WI38 (cell line): ENCODE results near the gene ABRAXAS1.
A peak's percentile ranks its signal among the peaks of the same experiment; 100 is the strongest.
"Not testable (repeated sequence)": the region's sequence is repeated elsewhere in the genome, so short reads cannot be mapped to it uniquely, and the experiment has no call there.

Experiments
- H3K4me3 ChIP-seq: 2 replicates; pipeline ENCODE4 v1.5.1; 2011; ENCODE audit warnings: low read depth, mild to moderate bottlenecking, control low read depth, low read length
- CTCF ChIP-seq: IDR thresholded peaks from 2 replicates; pipeline ENCODE4 v1.5.1; 2012; ENCODE audit warnings: low read depth, mild to moderate bottlenecking, control low read depth, low read length

ABRAXAS1 gene

GRCh38 chr4:83484500-83485461 is at the start of gene ABRAXAS1:
Gene ABRAXAS1, minus strand, starts transcription at chr4:83485100. Its CDS starts 28 bp downstream, at chr4:83485072.
- TF ChIP-seq CTCF: no peak
- peak within 1 kb of the TSS; percentile 86 for H3K4me3 ChIP-seq

- H3K4me3 ChIP-seq: no peak overlapping the region
- TF ChIP-seq CTCF: no peak
Measured at GRCh38 chr4:83527671-83528070, 42.8 kb upstream of the ABRAXAS1 start.

- TF ChIP-seq CTCF: no peak
- no peak overlapping the region for H3K4me3 ChIP-seq
Measured at GRCh38 chr4:83522239-83522638, 37.3 kb upstream of the ABRAXAS1 start.

- H3K4me3 ChIP-seq: no peak overlapping the region
- no peak for TF ChIP-seq CTCF
Measured at GRCh38 chr4:83516042-83516772, 31.3 kb upstream of the ABRAXAS1 start.

GRCh38 chr4:83510442-83510841 is 25.5 kb upstream of the ABRAXAS1 start:
- no peak overlapping the region for H3K4me3 ChIP-seq
- TF ChIP-seq CTCF: no peak

DNA sequence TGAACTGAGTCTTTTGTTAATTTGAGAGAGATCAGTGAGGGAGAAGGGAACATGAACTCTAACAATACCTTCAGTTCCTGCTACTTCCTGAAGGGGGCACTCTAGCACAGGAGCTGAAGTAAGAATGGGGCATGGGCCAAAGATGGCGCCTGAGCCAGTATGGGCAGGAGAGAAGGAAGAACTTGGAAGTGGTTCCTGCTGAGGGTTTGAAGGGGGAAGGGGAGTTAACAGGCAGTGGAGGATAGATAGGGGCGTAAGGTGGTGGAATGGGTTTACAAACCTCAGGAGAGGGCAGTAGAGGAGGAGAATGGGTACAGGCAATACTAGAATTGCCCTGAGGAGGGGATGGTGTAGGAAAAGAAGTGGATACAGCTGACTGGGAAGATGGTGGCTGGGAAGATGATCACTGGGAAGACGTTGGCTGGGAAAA is 24.3 kb upstream of the ABRAXAS1 start:
- H3K4me3 ChIP-seq: not testable (repeated sequence)
- TF ChIP-seq CTCF: peak; percentile 72

- TF ChIP-seq CTCF: no peak
Measured at GRCh38 chr4:83504996-83505395, 20.1 kb upstream of the ABRAXAS1 start.

More at GRCh38 chr4:83504996-83505395, 20.1 kb upstream of the ABRAXAS1 start:
- no peak overlapping the region for H3K4me3 ChIP-seq
